ENCODE data around the gene PROSER3.

DNA sequence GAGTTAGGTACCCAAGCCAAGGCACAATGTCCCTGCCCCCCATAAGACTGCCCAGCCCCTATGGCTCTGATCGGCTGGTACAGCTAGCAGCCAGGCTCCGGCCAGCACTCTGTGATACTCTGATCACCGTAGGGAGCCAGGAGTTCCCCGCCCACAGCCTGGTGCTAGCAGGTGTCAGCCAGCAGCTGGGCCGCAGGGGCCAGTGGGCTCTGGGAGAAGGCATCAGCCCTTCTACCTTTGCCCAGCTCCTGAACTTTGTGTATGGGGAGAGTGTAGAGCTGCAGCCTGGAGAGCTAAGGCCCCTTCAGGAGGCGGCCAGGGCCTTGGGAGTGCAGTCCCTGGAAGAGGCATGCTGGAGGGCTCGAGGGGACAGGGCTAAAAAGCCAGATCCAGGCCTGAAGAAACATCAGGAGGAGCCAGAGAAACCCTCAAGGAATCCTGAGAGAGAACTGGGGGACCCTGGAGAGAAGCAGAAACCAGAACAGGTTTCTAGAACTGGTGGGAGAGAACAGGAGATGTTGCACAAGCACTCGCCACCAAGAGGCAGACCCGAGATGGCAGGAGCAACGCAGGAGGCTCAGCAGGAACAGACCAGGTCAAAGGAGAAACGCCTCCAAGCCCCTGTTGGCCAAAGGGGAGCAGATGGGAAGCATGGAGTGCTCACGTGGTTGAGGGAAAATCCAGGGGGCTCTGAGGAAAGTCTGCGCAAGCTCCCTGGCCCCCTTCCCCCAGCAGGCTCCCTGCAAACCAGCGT, 43.2 kb upstream of the PROSER3 start:
- TF ChIP-seq BHLHE40 (IDR thresholded peaks at IDR 0.05; ENCODE audit: borderline replicate concordance) (no peak), SP1 (IDR thresholded peaks at IDR 0.05) (no peak), NFRKB (IDR thresholded peaks at IDR 0.05) (no peak), ARNT (IDR thresholded peaks at IDR 0.05) (no peak), TARDBP (IDR thresholded peaks at IDR 0.05) (no peak), SUZ12 (IDR thresholded peaks at IDR 0.05) (no peak), ELF4 (IDR thresholded peaks at IDR 0.05) (no peak), FOXA1 (IDR thresholded peaks at IDR 0.05) (no peak), ZNF384 (IDR thresholded peaks at IDR 0.05) (no peak), FOXK2 (IDR thresholded peaks at IDR 0.05) (no peak)
- TF ChIP-seq, protein P1, sequence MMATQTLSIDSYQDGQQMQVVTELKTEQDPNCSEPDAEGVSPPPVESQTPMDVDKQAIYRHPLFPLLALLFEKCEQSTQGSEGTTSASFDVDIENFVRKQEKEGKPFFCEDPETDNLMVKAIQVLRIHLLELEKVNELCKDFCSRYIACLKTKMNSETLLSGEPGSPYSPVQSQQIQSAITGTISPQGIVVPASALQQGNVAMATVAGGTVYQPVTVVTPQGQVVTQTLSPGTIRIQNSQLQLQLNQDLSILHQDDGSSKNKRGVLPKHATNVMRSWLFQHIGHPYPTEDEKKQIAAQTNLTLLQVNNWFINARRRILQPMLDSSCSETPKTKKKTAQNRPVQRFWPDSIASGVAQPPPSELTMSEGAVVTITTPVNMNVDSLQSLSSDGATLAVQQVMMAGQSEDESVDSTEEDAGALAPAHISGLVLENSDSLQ (IDR thresholded peaks at IDR 0.05) = no peak
